ENCODE data around the gene BCL11B. TPM values are rescaled to one million over a fixed set of nuclear protein-coding genes. Genes with fewer than 3 reads are reported as not detected.

BCL11B gene
- polyA plus RNA-seq, 3 donors: 0.01 TPM; not detected in 2

DNA sequence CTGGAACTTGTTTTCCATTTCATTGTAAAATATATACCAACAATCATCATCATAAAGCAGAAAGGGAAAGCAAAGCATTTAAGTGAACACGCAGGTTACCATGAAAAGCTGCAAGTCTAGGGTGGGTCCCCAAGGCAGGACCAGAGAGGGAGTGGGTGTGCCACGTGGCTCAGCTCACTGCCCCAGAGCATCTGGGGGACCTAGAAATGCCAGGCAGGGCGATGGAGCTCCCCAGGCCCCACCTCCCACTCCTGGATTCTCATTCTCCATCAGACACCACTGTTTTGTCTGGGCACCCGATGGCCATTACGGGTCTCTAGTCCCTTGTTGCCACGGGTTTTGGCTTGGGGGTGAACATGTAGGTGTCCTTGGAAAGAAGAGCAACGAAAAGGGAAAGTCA is 34.7 kb downstream of the BCL11B start:
- intact Hi-C loops (cut with micrococcal nuclease): no loop called here
- Histone ChIP-seq H3K4me3 (replicated peaks in 1 of 3; ENCODE audit: low read depth in 2 of 3, low read length in 3 of 3) (no peak overlapping the region), H2AFZ (ENCODE audit: insufficient read depth, low read depth, low read length, poor library complexity, severe bottlenecking) (no peak overlapping the region), H3K79me2 (ENCODE audit: insufficient read depth, low read length) (no peaks in the 10 kb centered on the region), H3K27ac (ENCODE audit: low read depth in 1 of 2, low read length in 2 of 2) (no peak overlapping the region), H3K9me3 (replicated peaks in 1 of 2; ENCODE audit: control insufficient read depth in 1 of 2, insufficient read depth in 1 of 2, low read length in 2 of 2) (peaks cover 11 to 19% of the 10 kb centered on the region in 2 donors), H3K4me2 (replicated peaks; ENCODE audit: extremely low read depth, low read length, poor library complexity, severe bottlenecking) (no peak overlapping the region), H3K36me3 (replicated peaks in 1 of 2; ENCODE audit: control insufficient read depth in 1 of 2, insufficient read depth in 2 of 2, low read length in 2 of 2) (no peaks in the 10 kb centered on the region), H3K4me1 (ENCODE audit: control insufficient read depth in 1 of 2, insufficient read depth in 2 of 2, low read length in 2 of 2) (no peaks in the 10 kb centered on the region), H4K20me1 (ENCODE audit: insufficient read depth, low read length) (no peaks in the 10 kb centered on the region), H3K27me3 (ENCODE audit: control insufficient read depth in 2 of 2, insufficient read depth in 2 of 2, low read length in 2 of 2) (peaks cover 0 to 48% of the 10 kb centered on the region in 2 donors), H3K9ac (ENCODE audit: insufficient read depth, low read length, poor library complexity, severe bottlenecking) (no peak overlapping the region)
- peaks cover 2% of the 10 kb centered on the region for H3K4me1 Mint-ChIP-seq
- peaks cover 0 to 4% of the 10 kb centered on the region in 2 donors for H3K36me3 Mint-ChIP-seq
- WGBS (ENCODE audit: insufficient coverage): 79% methylated on average over 4 of the region's 7 CpGs
- peaks cover 37 to 69% (median 63%) of the 10 kb centered on the region in 3 donors for H3K27me3 Mint-ChIP-seq (ENCODE audit: low read depth in 3 of 3)
- no peak for TF ChIP-seq CTCF (IDR thresholded peaks at IDR 0.05)
- peak overlapping the region in 1 of 7 donors; percentile 65 for H3K27ac Mint-ChIP-seq
- no peak for DNase-seq
- H3K4me3 Mint-ChIP-seq: no peak overlapping the region
- H3K9me3 Mint-ChIP-seq: peaks cover 5 to 25% (median 19%) of the 10 kb centered on the region in 7 donors

DNA sequence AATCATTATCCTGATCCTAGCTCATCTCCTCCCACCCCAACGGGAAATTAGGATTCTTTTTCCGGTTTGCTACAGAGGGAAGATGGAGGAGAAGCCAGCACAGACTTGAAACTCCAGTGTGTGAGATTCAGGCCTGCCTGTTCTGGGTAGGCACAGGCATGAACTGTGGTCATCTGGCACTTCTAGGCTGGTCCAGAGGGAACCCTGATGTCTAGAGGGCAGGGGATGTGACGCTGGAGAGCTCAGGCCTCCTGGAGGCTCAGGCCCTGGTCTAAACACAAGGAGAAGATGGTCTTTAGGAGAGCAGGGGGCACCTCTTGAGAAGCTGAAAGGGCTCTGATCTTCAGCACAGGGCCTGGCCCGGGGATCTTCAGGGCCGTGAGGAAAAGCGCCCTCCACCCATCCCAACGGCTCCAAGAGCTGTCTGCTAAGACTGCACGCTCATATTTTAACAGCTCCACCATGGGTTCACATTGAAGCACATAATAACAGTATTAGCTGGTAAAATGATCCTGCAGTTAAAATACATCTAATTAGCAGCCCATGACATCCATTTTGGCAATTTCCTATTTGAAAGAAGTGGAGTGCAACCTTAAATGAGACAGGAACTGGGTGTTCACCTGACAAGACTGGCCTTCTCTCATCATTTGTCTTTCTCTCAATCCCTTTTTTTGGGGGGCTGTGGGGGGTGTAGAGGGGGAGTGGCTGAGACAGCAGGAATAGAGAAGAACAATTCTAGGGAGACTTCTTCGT is 35.4 kb downstream of the BCL11B start:
- no peaks in the 10 kb centered on the region for H3K79me2 ChIP-seq (ENCODE audit: insufficient read depth, low read length)
- Mint-ChIP-seq H3K4me1 (peaks cover 2% of the 10 kb centered on the region), H3K4me3 (peak overlapping the region in 1 of 2 donors; percentile 40), H3K9me3 (peaks cover 5 to 25% (median 19%) of the 10 kb centered on the region in 7 donors), H3K27me3 (ENCODE audit: low read depth in 3 of 3) (peaks cover 39 to 70% (median 64%) of the 10 kb centered on the region in 3 donors), H3K36me3 (peaks cover 0 to 4% of the 10 kb centered on the region in 2 donors), H3K27ac (peak overlapping the region in 1 of 7 donors; percentile 46)
- H3K4me3 ChIP-seq (replicated peaks in 1 of 3; ENCODE audit: low read depth in 2 of 3, low read length in 3 of 3): no peak overlapping the region
- H3K9ac ChIP-seq (ENCODE audit: insufficient read depth, low read length, poor library complexity, severe bottlenecking): no peak overlapping the region
- H3K4me2 ChIP-seq (replicated peaks; ENCODE audit: extremely low read depth, low read length, poor library complexity, severe bottlenecking): no peak overlapping the region
- no peaks in the 10 kb centered on the region for H3K4me1 ChIP-seq (ENCODE audit: control insufficient read depth in 1 of 2, insufficient read depth in 2 of 2, low read length in 2 of 2)
- peaks cover 0 to 48% of the 10 kb centered on the region in 2 donors for H3K27me3 ChIP-seq (ENCODE audit: control insufficient read depth in 2 of 2, insufficient read depth in 2 of 2, low read length in 2 of 2)
- intact Hi-C loops (cut with micrococcal nuclease): no loop called here
- no peaks in the 10 kb centered on the region for H3K36me3 ChIP-seq (replicated peaks in 1 of 2; ENCODE audit: control insufficient read depth in 1 of 2, insufficient read depth in 2 of 2, low read length in 2 of 2)
- no peaks in the 10 kb centered on the region for H4K20me1 ChIP-seq (ENCODE audit: insufficient read depth, low read length)
- WGBS (ENCODE audit: insufficient coverage): 73% methylated on average over 7 of the region's 9 CpGs
- H2AFZ ChIP-seq (ENCODE audit: insufficient read depth, low read depth, low read length, poor library complexity, severe bottlenecking): no peak overlapping the region
- H3K9me3 ChIP-seq (replicated peaks in 1 of 2; ENCODE audit: control insufficient read depth in 1 of 2, insufficient read depth in 1 of 2, low read length in 2 of 2): peaks cover 11 to 19% of the 10 kb centered on the region in 2 donors
- no peak for TF ChIP-seq CTCF (IDR thresholded peaks at IDR 0.05)
- no peak for DNase-seq
- H3K27ac ChIP-seq (ENCODE audit: low read depth in 1 of 2, low read length in 2 of 2): no peak overlapping the region
